WTC11 (cell line): ENCODE measurements around the gene LDLRAD3. TPM values are rescaled to one million over a fixed set of nuclear protein-coding genes. Genes with fewer than 3 reads are reported as not detected.

Source experiments
- ATAC-seq: fragments of 200-7000 bp; cut with Tn5 transposase; 2 replicates; pipeline ENCODE4 v1.10.0; 2021; ENCODE audit warnings: mild to moderate bottlenecking, moderate library complexity
- CTCF ChIA-PET: fragments of 300-600 bp; sonication (Branson Sonifier 250); formaldehyde crosslinking; loops from one replicate; lab custom pipeline; 2021; ENCODE audit warnings: antibody characterized with exemption; lab: Charles Lee
- POLR2A ChIA-PET: fragments of 350-600 bp; sonication (Branson Sonifier 250); formaldehyde crosslinking; loops from one replicate; lab custom pipeline; 2021; ENCODE audit warnings: antibody characterized with exemption; lab: Charles Lee
- DNase-seq: peaks from one replicate; pipeline ENCODE4 v3.0.0; 2021; ENCODE audit warnings: low spot score
- H3K27ac Mint-ChIP-seq: 2 replicates; pipeline ENCODE4 v1.8.0; 2021; ENCODE audit warnings: mixed read lengths
- H3K27me3 Mint-ChIP-seq: 2 replicates; pipeline ENCODE4 v1.8.0; 2021; ENCODE audit warnings: low read depth, mild to moderate bottlenecking, moderate library complexity, mixed read lengths
- H3K36me3 Mint-ChIP-seq: 2 replicates; pipeline ENCODE4 v1.8.0; 2021; ENCODE audit warnings: mixed read lengths
- H3K4me1 Mint-ChIP-seq: 2 replicates; pipeline ENCODE4 v1.8.0; 2022; ENCODE audit warnings: mixed read lengths
- H3K4me3 Mint-ChIP-seq: 2 replicates; pipeline ENCODE4 v1.8.0; 2021; ENCODE audit warnings: mild to moderate bottlenecking, moderate library complexity, mixed read lengths
- H3K9me3 Mint-ChIP-seq: 2 replicates; pipeline ENCODE4 v1.8.0; 2021; ENCODE audit warnings: mixed read lengths
- CBFB ChIP-seq: sonication (generic); formaldehyde crosslinking; IDR thresholded peaks from 2 replicates; pipeline ENCODE4 v1.8.1; 2022; ENCODE audit warnings: mild to moderate bottlenecking, low read depth, missing genetic modification reagents
- CDX4 ChIP-seq: fragments of 250-450 bp; sonication (Bioruptor Pico); IDR thresholded peaks from 2 replicates; pipeline ENCODE4 v1.9.0; 2021; ENCODE audit warnings: moderate library complexity, mild to moderate bottlenecking, inconsistent platforms, borderline replicate concordance
- CREB1 ChIP-seq: sonication (generic); formaldehyde crosslinking; IDR thresholded peaks from 2 replicates; pipeline ENCODE4 v1.8.0; 2023; ENCODE audit warnings: mild to moderate bottlenecking, missing genetic modification reagents
- CREM ChIP-seq: sonication (generic); formaldehyde crosslinking; IDR thresholded peaks from 2 replicates; pipeline ENCODE4 v1.8.1; 2022; ENCODE audit warnings: mild to moderate bottlenecking, missing genetic modification reagents, moderate library complexity
- E2F4 ChIP-seq: sonication (generic); formaldehyde crosslinking; IDR thresholded peaks from 2 replicates; pipeline ENCODE4 v1.8.1; 2022; ENCODE audit warnings: low read depth, mild to moderate bottlenecking, moderate library complexity, missing genetic modification reagents, borderline replicate concordance
- ELF4 ChIP-seq: sonication (generic); formaldehyde crosslinking; IDR thresholded peaks from 2 replicates; pipeline ENCODE4 v1.8.1; 2022; ENCODE audit warnings: low read depth, mild to moderate bottlenecking, moderate library complexity, missing genetic modification reagents
- ETV6 ChIP-seq: sonication (generic); formaldehyde crosslinking; IDR thresholded peaks from 2 replicates; pipeline ENCODE4 v1.8.1; 2022; ENCODE audit warnings: mild to moderate bottlenecking, missing genetic modification reagents
- GABPB1 ChIP-seq: sonication (generic); formaldehyde crosslinking; IDR thresholded peaks from 2 replicates; pipeline ENCODE4 v1.8.1; 2023; ENCODE audit warnings: mild to moderate bottlenecking, missing genetic modification reagents
- IRF1 ChIP-seq: sonication (generic); formaldehyde crosslinking; IDR thresholded peaks from 2 replicates; pipeline ENCODE4 v1.8.0; 2023; ENCODE audit warnings: missing genetic modification reagents
- JUN ChIP-seq: sonication (generic); formaldehyde crosslinking; IDR thresholded peaks from 2 replicates; pipeline ENCODE4 v1.8.0; 2023; ENCODE audit warnings: mild to moderate bottlenecking, missing genetic modification reagents
- NR2C2 ChIP-seq: sonication (generic); formaldehyde crosslinking; IDR thresholded peaks from 2 replicates; pipeline ENCODE4 v1.8.0; 2022; ENCODE audit warnings: mild to moderate bottlenecking, missing genetic modification reagents
- PRRX2 ChIP-seq: fragments of 250-450 bp; sonication (Bioruptor Pico); IDR thresholded peaks from 2 replicates; pipeline ENCODE4 v1.8.0; 2021; ENCODE audit warnings: mild to moderate bottlenecking
- SOX15 ChIP-seq: fragments of 250-450 bp; sonication (Bioruptor Pico); IDR thresholded peaks from 2 replicates; pipeline ENCODE4 v1.9.0; 2021; ENCODE audit warnings: mild to moderate bottlenecking
- TCF7 ChIP-seq: sonication (generic); formaldehyde crosslinking; IDR thresholded peaks from 2 replicates; pipeline ENCODE4 v1.8.0; 2022; ENCODE audit warnings: mild to moderate bottlenecking, low read depth, missing genetic modification reagents, moderate library complexity
- ZNF121 ChIP-seq: sonication (generic); formaldehyde crosslinking; IDR thresholded peaks from 2 replicates; pipeline ENCODE4 v1.8.0; 2023; ENCODE audit warnings: missing genetic modification reagents
- ZNF219 ChIP-seq: sonication (generic); formaldehyde crosslinking; IDR thresholded peaks from 2 replicates; pipeline ENCODE4 v1.8.0; 2023; ENCODE audit warnings: missing genetic modification reagents, mild to moderate bottlenecking, borderline replicate concordance
- ZNF263 ChIP-seq: sonication (generic); formaldehyde crosslinking; IDR thresholded peaks from 2 replicates; pipeline ENCODE4 v1.8.1; 2022; ENCODE audit warnings: low read depth, mild to moderate bottlenecking, moderate library complexity, missing genetic modification reagents
- ZNF317 ChIP-seq: sonication (generic); formaldehyde crosslinking; IDR thresholded peaks from 2 replicates; pipeline ENCODE4 v1.8.1; 2023; ENCODE audit warnings: low read depth, mild to moderate bottlenecking, moderate library complexity, missing genetic modification reagents, borderline replicate concordance
- ZNF423 ChIP-seq: fragments of 250-450 bp; sonication (Bioruptor Pico); IDR thresholded peaks from 2 replicates; pipeline ENCODE4 v2.1.2; 2022; ENCODE audit warnings: mild to moderate bottlenecking, moderate library complexity
- ZSCAN18 ChIP-seq: fragments of 250-450 bp; sonication (Bioruptor Pico); IDR thresholded peaks from 2 replicates; pipeline ENCODE4 v2.1.2; 2022; ENCODE audit warnings: mild to moderate bottlenecking, moderate library complexity
- total RNA-seq: library from RNA; stranded (reverse); gene quantifications from 3 replicates; pipeline ENCODE4 v1.2.3, GENCODE V29; 2021
- TF ChIP-seq, protein P1 (sequence below): sonication (generic); formaldehyde crosslinking; conservative IDR thresholded peaks from 2 replicates; pipeline ENCODE4 v1.8.1; 2023; ENCODE audit warnings: mild to moderate bottlenecking, low read depth, missing genetic modification reagents, moderate library complexity
- TF ChIP-seq, protein P2 (sequence below): fragments of 200-600 bp; IDR thresholded peaks from 2 replicates; pipeline ENCODE4 v1.8.0; 2022; ENCODE audit warnings: antibody characterized with exemption
- TF ChIP-seq, protein P3 (sequence below): sonication (generic); formaldehyde crosslinking; IDR thresholded peaks from 2 replicates; pipeline ENCODE4 v1.8.0; 2022; ENCODE audit warnings: missing genetic modification reagents

The LDLRAD3 gene
- total RNA-seq, 1 experiment from 2014 or later: 14.5 TPM

- no peaks in the 10 kb centered on the region for H3K36me3 Mint-ChIP-seq
- H3K9me3 Mint-ChIP-seq: peaks cover 9% of the 10 kb centered on the region
- H3K27me3 Mint-ChIP-seq: peaks cover under 1% of the 10 kb centered on the region; the same call in 1 of the 2 replicates
- TF ChIP-seq NR2C2 (CRISPR knock-in tag) (no peak), SOX15 (no peak), ZNF317 (CRISPR knock-in tag) (no peak), ZNF423 (CRISPR knock-in tag) (no peak), E2F4 (CRISPR knock-in tag) (no peak), ETV6 (CRISPR knock-in tag) (no peak), GABPB1 (CRISPR knock-in tag) (no peak), ZNF219 (CRISPR knock-in tag) (no peak), IRF1 (no peak), CREB1 (CRISPR knock-in tag) (no peak), ZSCAN18 (no peak), ZNF263 (CRISPR knock-in tag) (no peak), CDX4 (CRISPR knock-in tag) (no peak), PRRX2 (CRISPR knock-in tag) (no peak), ZNF121 (CRISPR knock-in tag) (no peak)
- TF ChIP-seq, protein P1, sequence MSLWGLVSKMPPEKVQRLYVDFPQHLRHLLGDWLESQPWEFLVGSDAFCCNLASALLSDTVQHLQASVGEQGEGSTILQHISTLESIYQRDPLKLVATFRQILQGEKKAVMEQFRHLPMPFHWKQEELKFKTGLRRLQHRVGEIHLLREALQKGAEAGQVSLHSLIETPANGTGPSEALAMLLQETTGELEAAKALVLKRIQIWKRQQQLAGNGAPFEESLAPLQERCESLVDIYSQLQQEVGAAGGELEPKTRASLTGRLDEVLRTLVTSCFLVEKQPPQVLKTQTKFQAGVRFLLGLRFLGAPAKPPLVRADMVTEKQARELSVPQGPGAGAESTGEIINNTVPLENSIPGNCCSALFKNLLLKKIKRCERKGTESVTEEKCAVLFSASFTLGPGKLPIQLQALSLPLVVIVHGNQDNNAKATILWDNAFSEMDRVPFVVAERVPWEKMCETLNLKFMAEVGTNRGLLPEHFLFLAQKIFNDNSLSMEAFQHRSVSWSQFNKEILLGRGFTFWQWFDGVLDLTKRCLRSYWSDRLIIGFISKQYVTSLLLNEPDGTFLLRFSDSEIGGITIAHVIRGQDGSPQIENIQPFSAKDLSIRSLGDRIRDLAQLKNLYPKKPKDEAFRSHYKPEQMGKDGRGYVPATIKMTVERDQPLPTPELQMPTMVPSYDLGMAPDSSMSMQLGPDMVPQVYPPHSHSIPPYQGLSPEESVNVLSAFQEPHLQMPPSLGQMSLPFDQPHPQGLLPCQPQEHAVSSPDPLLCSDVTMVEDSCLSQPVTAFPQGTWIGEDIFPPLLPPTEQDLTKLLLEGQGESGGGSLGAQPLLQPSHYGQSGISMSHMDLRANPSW: no peak
- TF ChIP-seq, protein P2, sequence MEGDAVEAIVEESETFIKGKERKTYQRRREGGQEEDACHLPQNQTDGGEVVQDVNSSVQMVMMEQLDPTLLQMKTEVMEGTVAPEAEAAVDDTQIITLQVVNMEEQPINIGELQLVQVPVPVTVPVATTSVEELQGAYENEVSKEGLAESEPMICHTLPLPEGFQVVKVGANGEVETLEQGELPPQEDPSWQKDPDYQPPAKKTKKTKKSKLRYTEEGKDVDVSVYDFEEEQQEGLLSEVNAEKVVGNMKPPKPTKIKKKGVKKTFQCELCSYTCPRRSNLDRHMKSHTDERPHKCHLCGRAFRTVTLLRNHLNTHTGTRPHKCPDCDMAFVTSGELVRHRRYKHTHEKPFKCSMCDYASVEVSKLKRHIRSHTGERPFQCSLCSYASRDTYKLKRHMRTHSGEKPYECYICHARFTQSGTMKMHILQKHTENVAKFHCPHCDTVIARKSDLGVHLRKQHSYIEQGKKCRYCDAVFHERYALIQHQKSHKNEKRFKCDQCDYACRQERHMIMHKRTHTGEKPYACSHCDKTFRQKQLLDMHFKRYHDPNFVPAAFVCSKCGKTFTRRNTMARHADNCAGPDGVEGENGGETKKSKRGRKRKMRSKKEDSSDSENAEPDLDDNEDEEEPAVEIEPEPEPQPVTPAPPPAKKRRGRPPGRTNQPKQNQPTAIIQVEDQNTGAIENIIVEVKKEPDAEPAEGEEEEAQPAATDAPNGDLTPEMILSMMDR: no peak
- H3K27ac Mint-ChIP-seq: no peak overlapping the region
- ATAC-seq (no peak), DNase-seq (no peak)
- no peak overlapping the region for H3K4me3 Mint-ChIP-seq
- no peaks in the 10 kb centered on the region for H3K4me1 Mint-ChIP-seq
- ChIA-PET CTCF (interaction anchor here (1.0 kb wide), 1 partner anchor 138 kb away, joined by 3 read pairs; no protein-coding TSS in a partner anchor), POLR2A (no interaction called here)
Measured at GRCh38 chr11:35932121-35932520, 11.7 kb upstream of the LDLRAD3 start.

DNA sequence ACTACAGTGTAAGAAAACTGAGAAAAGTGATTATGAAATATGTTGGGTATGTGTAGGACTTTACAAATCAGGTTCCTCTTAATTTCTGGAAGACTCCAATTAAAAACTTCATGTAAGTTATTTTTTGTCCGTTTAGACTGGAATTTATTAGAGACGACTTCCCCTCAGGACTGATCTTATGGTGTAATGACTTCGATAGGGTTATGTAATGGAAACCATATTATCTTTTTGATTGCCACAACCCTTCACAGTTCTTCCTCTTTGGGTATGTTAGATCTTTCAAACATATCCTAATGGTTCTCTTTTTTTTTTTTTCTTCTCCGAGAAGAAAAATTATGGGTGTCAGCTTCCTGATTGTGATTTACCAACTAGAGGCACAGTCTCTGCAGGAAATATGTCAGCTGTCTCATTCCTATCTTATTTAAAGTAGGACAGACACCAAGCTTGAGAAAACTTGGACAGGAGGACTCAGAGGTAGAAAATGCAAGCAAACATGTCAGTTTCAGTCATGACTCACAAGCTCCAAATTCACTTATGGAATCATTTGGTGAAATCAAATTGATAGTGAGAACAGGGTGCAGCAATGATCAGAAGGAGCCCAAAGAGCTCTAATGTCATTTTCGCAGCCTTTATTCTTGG is 11.1 kb upstream of the LDLRAD3 start:
- Mint-ChIP-seq H3K27ac (no peak overlapping the region), H3K27me3 (no peaks in the 10 kb centered on the region; the same call in 1 of the 2 replicates), H3K4me3 (no peak overlapping the region), H3K36me3 (no peaks in the 10 kb centered on the region), H3K4me1 (0 out of 2 replicates have a peak, but pooled peaks cover 2% of the 10 kb centered on the region), H3K9me3 (peaks cover 9% of the 10 kb centered on the region)
- ChIA-PET CTCF (interaction anchor here (1.9 kb wide), 1 partner anchor 111 kb away, joined by 9 read pairs; no protein-coding TSS in a partner anchor), POLR2A (no interaction called here)
- no peak for ATAC-seq
- no peak for DNase-seq
- TF ChIP-seq CREM (CRISPR knock-in tag) (no peak), ELF4 (CRISPR knock-in tag) (no peak), JUN (CRISPR knock-in tag) (no peak), CBFB (CRISPR knock-in tag) (no peak), TCF7 (CRISPR knock-in tag) (no peak)
- TF ChIP-seq, protein P3, sequence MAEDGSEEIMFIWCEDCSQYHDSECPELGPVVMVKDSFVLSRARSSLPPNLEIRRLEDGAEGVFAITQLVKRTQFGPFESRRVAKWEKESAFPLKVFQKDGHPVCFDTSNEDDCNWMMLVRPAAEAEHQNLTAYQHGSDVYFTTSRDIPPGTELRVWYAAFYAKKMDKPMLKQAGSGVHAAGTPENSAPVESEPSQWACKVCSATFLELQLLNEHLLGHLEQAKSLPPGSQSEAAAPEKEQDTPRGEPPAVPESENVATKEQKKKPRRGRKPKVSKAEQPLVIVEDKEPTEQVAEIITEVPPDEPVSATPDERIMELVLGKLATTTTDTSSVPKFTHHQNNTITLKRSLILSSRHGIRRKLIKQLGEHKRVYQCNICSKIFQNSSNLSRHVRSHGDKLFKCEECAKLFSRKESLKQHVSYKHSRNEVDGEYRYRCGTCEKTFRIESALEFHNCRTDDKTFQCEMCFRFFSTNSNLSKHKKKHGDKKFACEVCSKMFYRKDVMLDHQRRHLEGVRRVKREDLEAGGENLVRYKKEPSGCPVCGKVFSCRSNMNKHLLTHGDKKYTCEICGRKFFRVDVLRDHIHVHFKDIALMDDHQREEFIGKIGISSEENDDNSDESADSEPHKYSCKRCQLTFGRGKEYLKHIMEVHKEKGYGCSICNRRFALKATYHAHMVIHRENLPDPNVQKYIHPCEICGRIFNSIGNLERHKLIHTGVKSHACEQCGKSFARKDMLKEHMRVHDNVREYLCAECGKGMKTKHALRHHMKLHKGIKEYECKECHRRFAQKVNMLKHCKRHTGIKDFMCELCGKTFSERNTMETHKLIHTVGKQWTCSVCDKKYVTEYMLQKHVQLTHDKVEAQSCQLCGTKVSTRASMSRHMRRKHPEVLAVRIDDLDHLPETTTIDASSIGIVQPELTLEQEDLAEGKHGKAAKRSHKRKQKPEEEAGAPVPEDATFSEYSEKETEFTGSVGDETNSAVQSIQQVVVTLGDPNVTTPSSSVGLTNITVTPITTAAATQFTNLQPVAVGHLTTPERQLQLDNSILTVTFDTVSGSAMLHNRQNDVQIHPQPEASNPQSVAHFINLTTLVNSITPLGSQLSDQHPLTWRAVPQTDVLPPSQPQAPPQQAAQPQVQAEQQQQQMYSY (CRISPR knock-in tag): no peak
